ENCODE data around the gene HAGH.
A peak's percentile ranks its signal among the peaks of the same experiment; 100 is the strongest.

HAGH gene

DNA sequence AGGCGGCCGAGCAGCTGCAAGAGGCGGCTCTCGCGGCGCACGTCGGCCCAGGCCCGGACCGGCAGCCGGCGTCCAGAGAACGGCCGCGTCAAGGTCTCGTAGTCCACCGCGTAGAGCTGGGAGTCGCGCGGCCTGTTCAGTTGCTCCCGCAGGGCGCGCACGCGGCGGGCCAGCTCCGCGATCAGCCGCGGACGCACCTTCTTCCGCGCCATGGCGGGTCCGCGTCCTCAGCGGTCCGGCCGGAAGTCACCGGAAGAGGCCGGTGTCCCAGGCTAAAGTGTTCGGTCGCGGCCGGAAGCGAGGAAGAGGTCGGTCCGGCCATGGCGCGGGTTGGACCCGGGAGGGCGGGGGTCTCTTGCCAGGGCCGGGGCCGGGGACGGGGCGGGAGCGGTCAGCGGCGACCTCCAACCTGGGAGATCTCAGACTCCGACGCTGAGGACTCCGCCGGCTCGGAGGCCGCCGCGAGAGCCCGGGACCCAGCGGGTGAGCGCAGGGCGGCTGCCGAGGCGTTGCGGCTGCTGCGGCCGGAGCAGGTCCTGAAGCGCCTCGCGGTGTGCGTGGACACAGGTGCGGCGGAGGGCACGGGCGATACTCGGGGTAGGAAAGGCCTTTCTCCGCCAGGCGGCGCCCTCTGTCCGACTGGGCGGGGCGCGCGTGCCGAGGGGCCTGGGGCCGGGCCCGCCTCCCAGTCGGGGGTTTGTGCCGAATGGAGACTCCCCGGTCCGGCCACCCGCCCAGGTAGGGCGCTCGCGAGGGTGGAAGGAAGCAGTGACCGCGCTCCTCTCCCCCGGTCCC, 53.5 kb downstream of the HAGH start, which contains the start of gene MRPS34:
TSS of gene MRPS34 (minus strand) at position 227 of the 795 bp plus-strand sequence. CDS start at position 212, 15 bp downstream.
- DNase-seq = peak; percentile 33 to 84

DNA sequence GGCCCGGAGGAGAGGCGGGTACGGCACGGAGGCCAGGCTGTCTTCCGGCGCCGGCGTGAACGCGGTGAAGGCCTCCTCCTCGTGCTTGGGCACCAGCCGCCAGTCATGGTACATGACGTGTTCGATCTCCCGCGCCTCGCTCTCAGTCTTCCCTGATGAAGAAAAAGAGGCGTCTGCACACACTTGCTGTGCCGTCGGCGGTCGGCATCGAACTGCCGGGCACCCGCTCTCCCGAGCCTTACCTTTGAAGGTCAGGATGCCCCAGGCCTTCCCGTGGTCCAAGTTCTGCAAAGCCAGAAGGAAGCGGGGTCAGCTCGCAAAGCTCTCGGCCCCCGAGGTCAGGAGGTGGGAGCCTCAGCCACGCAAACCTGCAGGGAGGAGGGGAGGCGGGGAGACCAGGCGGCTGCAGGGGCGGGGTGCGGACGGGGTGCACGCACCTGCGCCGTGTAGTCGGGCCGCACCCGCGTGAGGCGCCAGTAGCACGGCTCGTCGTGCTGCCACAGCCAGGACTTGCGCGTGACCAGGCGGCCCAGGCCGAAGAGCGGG, 54.2 kb downstream of the HAGH start, which contains the start of gene EME2:
TSS of gene EME2 (plus strand) at position 449 of the 546 bp plus-strand sequence. CDS start 418 bp downstream, outside the sequence.
- DNase-seq = no peak

DNA sequence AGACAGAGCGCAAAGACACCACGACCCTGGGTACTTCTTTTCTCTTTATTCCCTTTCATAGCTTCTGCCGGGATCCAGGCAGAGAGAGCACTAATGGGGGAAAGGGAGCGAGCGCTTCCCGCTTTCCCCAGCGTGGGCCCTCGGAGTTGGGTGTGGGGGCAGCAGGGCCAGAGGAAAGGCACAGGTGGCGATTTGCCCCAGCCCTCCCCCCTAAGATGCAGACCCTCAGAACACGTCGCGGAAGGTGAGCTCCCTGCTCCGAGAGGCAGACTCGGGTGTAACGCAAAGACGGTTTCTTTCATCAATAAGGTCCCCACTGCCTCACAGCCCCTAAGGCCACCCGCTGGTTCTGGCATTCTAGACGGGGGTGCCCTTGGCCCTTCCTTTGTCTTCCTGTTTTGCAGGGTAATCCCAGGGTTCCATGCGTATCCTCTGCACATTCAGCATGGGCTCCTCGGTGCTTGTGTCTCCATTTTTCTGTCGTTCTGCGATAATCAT, 54.7 kb downstream of the HAGH start:
- DNase-seq = no peak

DNA sequence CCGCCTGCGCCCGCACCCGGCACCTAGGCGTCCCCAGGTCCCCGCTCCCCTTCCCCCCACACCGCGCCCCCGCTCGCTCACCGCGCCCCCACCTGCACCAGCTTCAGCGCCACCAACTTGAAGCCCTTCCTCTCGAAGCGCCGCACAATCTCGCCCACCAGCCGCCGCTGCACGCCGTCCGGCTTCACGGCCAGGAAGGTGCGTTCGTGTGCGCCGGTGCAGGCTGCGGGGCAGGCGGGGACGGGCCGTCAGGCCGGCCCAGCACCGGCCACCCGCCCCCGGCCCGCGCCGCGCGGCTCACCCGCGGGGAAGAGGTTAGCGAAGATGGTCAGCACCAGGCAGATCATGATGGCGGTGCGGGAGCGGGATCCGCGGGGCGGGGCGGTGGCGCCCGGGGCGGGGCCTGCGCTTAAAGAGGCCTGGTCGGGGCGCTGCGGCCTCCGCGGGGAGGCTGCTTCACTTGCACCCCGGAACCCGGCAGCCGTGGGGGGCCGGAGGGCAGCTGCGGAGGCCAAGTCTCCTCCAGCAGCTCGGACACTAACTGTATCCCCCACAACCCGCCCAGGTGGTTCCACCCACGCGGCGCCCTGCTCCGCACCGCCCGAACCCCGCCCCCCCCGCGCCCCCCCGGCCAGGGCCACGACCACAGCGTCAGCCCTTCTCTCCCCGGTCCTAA, 55.3 kb downstream of the HAGH start, which contains the start of gene NME3:
TSS of gene NME3 (minus strand) at position 356 of the 676 bp plus-strand sequence. CDS start at position 347, 9 bp downstream.
- DNase-seq = peak; percentile 13 to 63

DNA sequence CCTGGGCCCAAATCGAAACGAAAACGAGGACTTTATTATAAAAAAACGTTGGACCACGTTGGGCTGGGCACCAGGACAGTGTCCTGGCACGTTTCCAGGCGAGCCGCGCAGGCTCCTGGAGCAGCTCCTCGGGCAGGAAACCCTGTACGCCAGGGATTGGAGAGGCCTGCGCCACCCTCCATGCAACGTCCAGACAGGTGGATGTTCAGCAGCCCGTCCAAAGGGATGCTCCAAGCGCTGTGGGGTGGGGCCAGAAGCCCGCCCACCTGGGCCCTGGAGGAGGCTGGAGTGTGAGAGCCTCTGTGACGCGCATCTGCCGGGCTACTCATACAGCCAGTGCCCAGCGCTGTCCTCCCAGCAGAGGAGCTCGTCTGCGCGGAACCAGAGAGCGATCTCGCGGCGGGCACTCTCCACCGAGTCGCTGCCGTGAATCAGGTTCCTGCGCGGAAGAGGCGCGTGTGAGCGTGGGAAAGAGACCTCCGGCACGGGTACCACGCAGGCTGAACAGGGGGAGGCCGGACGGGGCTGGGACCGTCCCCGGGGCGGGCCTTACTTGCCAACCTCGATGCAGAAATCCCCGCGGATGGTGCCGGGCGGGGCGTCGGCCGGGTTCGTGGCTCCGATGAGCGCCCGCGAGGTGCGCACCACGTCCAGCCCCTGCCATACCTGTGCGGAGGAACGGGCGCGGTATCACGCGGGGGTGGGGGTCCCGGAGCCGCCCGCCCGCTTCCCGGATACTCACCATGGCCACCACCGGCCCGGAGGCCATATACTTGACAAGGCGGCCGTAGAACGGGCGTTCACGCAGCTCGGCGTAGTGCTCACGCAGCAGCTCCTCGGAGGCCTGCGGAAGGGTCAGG, 56.1 kb downstream of the HAGH start:
- peak in 1 of 2 experiments; percentile 49 for DNase-seq

DNA sequence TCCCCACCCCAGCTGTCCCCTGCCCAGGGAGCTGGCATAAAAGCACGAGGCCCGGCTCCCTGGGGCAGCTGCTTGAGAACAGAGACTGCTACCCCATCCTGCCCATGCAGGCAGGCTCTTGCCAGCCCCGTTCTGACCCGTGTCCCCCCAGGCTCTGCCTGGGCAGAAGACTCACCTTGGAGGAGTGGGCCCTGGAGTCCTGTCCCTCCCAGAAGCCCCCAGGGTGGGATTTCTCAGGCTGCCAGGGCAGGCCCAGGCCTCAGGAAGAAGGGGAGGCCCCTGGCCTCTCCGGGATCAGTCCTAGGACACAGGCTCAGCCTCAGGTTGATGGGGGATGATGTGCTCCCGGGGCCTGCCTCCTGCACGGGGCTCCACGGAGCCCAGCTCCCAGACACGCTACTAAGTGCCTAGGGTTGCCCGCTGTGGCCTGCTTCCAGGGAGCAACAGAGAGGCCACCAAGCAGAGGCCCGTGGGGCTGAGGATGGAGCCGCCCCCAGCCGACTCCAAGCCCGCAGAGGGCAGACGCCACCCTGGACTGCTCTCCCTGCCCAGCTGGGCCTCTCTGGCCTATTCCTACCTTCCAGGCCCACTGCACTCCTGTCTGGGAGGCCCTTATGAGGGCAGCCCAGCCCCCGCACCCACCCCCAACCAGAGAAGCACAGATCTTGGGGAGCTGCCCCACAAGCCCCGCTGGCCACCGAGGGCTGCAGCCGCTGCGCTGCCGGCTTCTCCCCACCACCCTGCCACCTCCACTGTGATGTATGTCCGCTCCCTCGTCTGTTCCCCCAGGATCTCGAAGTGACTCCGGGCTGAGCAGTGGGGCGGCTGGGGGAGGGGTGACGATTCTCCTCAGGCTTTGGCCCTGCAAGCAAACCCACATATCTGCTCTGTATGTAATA, 57.0 kb downstream of the HAGH start:
- DNase-seq = no peak

DNA sequence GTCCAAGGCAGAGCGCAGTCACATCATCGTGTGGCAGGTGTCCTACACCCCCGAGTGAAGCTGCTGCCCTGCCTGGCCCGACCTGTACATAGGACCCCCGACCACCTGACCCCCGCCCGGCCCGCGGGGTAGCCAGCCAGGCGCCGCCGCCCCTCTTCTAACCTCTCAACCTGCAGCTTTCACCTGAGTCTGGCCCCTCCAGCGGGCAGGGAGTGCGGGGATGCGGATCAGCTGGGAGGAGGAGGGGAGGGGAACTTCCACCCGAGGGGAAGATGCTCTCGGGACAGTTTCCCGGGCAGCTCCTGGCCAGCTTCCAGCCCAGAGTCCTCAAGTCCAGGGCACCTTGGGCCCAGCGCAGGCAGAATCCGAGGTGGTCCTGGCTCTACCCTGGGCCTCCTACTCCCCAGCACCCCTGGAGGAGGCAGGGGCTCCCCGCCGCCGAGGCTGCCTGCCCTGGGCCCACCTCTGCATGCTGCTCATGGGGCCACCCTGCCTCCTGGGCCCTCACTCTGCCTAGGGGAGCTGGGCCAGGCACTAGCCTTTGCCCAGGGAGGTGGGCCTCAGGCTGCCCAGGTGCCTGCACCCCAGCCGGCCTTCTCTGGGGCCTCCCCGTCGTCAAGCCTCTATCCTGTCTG, 57.7 kb downstream of the HAGH start:
- no peak for DNase-seq

DNA sequence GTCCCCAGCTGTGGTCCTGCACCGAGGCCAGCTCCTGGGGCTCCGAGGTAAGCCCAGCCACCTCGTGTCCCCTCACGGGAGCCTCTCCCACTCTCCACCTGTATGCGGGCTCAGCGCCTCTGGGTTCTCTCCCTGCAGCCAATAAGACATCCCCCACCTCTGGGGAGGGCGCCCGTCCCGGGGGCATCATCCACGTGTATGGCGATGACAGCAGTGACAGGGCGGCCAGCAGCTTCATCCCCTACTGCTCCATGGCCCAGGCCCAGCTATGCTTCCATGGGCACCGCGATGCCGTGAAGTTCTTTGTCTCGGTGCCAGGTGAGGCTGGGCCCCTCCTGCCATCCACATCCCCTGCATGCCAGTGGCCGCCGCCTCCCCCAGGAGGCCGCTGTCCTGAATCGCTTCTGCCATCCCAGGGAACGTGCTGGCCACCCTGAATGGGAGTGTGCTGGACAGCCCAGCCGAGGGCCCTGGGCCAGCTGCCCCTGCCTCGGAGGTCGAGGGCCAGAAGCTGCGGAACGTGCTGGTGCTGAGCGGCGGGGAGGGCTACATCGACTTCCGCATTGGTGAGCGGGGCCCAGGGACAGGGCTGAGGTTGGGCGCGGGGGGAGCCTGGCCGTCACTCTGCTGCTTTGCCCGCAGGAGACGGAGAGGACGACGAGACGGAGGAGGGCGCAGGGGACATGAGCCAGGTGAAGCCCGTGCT, 58.4 kb downstream of the HAGH start:
- no peak for DNase-seq

DNA sequence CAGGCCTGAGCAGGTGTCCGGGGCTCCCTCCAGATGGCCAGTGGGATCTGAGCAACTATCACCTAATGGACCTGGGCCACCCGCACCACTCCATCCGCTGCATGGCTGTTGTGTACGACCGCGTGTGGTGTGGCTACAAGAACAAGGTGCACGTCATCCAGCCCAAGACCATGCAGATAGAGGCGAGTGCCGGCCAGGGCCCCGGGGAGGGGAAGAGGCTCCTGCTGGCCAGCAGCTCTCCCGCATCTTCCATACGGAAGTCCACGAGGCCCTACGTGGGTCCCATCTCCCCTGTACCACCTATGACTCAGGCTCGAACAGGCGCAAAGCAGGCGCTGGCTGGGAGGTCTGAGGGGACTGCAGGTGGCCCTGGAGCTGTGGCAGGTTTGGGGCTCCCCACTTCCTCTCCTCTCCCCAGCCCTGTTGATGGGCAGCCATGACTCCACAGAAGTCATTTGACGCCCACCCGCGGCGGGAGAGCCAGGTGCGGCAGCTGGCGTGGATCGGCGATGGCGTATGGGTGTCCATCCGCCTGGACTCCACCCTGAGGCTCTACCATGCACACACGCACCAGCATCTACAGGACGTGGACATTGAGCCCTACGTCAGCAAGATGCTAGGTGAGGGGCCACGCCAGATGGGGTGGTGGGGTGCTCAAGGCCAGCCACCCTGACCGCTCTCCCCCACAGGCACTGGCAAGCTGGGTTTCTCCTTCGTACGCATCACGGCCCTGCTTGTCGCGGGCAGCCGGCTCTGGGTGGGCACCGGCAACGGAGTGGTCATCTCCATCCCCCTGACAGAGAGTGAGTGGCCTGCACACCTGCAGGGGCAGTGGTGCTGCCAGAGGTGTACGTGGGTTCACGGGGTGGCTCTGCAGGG, 59.3 kb downstream of the HAGH start:
- DNase-seq = no peak

DNA sequence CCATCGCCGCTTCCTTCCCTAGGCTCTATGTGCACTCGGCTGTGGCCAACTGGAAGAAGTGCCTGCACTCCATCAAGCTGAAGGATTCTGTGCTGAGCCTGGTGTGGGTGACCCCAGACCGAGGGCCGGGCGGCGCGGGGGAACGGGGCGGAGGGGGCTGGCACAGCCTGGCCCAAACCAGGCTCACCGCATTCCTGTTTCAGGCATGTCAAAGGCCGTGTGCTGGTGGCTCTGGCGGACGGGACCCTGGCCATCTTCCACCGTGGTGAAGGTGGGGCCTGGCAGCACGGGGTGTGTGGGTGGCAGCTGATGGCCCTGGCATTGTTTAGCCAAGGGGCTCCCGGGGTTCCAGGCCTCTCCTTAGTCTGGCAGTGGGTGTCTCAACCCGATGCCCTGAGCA, 59.9 kb downstream of the HAGH start:
- DNase-seq = no peak

DNA sequence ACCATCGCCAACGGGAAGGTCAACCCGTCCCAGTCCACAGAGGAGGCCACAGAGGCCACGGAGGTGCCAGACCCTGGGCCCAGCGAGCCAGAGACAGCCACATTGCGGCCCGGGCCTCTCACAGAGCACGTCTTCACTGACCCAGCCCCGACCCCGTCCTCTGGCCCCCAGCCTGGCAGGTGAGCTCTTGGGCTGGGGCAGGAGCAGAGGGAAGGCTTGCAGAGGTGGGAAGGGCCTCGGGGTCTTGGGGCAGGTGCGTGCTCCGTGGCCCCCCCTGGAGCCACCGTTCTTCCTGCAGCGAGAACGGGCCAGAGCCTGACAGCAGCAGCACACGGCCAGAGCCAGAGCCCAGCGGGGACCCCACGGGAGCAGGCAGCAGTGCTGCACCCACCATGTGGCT, 60.4 kb downstream of the HAGH start:
- DNase-seq = no peak

DNA sequence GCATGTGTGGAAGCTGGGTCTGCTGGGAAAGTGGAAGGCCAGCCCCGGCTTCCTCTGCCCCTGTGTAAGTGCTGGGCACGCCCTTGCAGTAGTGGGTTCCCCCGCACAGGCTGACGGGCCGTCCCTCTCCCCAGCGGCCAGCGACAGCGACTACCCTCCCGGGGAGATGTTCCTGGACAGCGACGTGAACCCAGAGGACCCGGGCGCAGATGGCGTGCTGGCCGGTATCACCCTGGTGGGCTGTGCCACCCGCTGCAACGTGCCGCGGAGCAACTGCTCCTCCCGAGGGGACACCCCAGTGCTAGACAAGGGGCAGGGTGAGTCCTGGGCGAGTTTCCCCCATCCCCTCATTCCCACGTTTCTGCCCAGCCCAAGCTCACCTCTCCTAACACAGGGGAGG, 60.8 kb downstream of the HAGH start:
- no peak for DNase-seq

DNA sequence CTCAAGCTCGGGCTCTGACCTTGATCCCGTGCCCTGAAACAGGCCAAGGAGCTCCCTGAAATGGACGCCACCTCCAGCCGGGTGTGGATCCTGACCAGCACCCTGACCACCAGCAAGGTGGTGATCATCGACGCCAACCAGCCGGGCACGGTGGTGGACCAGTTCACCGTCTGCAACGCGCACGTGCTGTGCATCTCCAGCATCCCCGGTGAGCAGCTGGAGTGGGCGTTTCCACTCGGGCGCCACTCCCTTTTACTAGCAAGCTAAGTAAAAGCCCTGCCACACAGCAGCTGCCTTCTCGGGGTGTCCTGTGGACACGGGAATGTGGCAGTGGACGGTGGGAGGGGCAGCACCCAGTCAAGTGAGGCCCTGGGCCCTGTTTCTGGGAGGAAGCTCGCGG, 61.7 kb downstream of the HAGH start:
- no peak for DNase-seq

DNA sequence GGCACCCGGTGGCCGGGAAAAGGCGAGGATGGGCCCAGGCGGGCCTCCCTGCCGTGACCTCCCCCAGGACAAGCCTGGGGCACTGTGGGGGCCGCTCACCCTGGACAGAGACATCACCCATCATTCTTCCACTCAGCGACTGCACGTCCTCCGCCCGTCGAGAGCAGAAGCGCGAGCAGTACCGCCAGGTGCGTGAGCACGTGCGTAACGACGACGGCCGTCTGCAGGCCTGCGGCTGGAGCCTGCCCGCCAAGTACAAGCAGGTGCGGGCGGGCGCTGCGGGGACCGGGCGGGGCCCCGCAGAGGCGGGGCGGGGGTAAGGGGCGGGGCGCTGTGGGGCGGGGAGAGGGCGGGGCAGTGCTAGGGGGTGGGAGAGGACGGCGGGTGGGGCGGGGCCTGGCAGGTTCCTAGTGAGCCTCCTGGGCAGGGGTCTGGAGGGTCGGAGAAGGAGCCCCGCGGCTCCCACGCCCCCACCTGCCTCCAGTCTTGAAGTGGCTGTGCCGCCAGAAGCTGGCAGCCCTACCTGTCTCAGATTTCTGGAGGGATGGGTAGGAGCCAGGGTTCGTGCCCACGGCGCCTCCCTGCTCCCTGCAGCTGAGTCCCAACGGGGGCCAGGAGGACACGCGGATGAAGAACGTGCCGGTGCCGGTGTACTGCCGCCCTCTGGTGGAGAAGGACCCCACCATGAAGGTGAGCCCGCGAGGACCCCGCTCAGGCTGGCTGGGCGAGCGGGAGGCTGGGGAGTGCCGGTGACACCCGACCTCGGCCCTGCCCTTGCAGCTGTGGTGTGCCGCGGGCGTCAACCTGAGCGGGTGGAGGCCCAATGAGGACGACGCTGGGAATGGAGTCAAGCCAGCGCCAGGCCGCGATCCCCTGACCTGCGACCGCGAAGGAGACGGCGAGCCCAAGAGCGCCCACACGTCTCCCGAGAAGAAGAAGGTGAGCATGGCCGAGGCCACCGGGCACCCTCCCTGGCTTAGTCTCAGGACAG, 62.8 kb downstream of the HAGH start:
- no peak for DNase-seq

DNA sequence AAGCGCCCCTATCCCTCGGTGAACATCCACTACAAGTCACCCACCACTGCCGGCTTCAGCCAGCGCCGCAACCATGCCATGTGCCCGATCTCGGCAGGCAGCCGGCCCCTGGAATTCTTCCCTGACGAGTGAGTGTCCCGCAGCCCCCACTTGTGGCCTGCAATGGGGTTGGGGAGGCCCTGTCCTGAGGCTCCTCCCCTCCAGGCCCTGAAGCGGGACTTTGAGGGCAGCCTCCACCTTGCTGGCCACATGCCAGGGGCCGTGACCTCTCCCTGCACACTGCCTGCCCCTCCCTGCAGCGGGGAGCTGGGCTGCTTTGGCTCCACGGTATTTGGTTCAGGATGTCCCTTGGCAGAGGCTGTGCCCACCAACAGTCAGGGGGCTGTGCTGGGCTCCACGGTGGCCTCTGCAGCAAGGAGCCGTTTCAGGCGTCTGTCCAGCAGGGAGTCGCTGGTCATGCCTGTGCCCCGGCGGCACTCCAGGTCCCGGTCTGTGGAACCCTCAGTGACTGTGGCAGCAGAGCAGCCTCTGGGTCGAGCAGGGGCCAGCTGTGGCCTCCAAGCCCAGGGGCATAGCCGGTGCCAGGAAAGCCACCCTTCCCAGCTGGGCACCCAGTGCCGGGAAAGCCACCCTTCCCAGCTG, 63.6 kb downstream of the HAGH start:
- no peak for DNase-seq

DNA sequence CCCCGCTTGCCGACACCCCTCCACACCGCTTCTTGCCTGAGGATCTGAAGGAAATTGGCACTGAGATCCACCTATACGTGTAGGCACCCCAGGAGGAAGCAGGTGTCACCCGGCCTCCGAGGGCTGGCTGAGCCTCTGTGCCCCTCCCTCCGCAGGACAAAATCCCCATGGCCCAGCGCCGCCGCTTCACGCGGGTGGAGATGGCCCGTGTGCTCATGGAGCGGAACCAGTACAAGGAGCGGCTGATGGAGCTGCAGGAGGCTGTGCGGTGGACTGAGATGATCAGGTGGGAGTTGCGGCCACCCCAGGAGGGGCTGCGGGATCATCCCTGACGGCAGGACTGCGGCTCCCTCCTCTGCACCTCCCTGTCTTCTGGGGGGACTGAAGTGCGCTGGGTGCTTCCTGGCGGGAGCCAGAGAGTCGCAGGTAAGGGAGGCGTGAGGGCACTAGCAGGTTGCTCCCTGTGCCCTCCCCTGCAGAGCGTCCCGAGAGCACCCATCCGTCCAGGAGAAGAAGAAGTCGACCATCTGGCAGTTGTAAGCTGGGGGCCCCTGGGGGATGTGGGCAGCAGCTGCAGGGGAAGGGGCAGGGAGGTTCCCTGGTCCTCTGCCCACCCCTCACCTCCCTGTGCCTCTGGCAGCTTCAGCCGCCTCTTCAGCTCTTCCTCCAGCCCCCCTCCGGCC, 64.3 kb downstream of the HAGH start:
- DNase-seq = no peak

DNA sequence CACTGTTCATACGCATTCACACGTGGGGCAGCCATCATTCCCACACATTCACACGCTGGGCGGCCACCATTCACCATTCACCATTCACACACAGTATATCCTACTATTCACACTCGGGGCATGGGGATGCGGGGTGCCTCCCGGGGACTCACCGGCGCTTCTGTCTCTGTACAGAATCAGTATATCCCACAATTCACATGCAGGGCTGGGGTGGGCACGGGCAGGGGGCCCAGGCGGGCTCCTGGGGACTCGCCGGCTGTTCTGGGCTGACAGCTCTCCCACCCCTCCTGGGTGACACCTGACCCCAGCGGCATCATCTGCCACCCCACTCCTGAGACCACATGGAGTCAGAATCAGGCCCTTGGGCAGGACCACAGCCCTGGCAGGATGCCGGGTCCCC, 64.9 kb downstream of the HAGH start:
- no peak for DNase-seq

All from NCI-H446 (cell line).